IMR-90 (cell line): ENCODE measurements around the gene NKG7. TPM values are rescaled to one million over a fixed set of nuclear protein-coding genes. Genes with fewer than 3 reads are reported as not detected.
A peak's percentile ranks its signal among the peaks of the same experiment; 100 is the strongest.

Experiments used
- ATAC-seq: fragments of 200-7000 bp; cut with Tn5 transposase; 2 replicates; pipeline ENCODE4 v1.9.1; 2020; ENCODE audit warnings: low read depth, mild to moderate bottlenecking, moderate library complexity
- BruUV-seq: library from RNA; stranded (reverse); fragments of 400-500 nt; replicated peaks from 2 replicates; lab custom pipeline; 2021; lab: Mats Ljungman, UMichigan
- CTCF ChIA-PET: fragments of 300-600 bp; formaldehyde crosslinking; extraction: SDS; loops from one replicate; lab custom pipeline; 2021; ENCODE audit warnings: antibody characterized with exemption; lab: Yijun Ruan, JAX
- POLR2A ChIA-PET: fragments of 300-600 bp; sonication (Branson Sonifier 250); formaldehyde crosslinking; loops from one replicate; lab custom pipeline; 2022; ENCODE audit warnings: antibody characterized with exemption; ENCODE audit not compliant: unreplicated experiment; lab: Charles Lee
- DNase-seq: peaks from one replicate; pipeline ENCODE4 v3.0.0; 2013
- H2AFZ ChIP-seq: replicated peaks from 2 replicates; pipeline ENCODE3; 2013; ENCODE audit warnings: low read length, mild to moderate bottlenecking; ENCODE audit not compliant: poor library complexity
- H2AK5ac ChIP-seq: 2 replicates; pipeline ENCODE4 v1.6.1; 2013; ENCODE audit warnings: low read depth, low read length, inconsistent platforms
- H2AK9ac ChIP-seq: replicated peaks from 2 replicates; pipeline ENCODE3; 2013; ENCODE audit warnings: mild to moderate bottlenecking, low read depth, low read length, moderate library complexity; ENCODE audit not compliant: poor library complexity
- H2BK120ac ChIP-seq: 2 replicates; pipeline ENCODE4 v1.6.1; 2013; ENCODE audit warnings: low read depth, low read length, inconsistent platforms
- H2BK15ac ChIP-seq: 3 replicates; pipeline ENCODE4 v1.6.1; 2013; ENCODE audit warnings: low read depth, low read length, inconsistent platforms
- H2BK20ac ChIP-seq: 2 replicates; pipeline ENCODE4 v1.6.1; 2013; ENCODE audit warnings: low read depth, mild to moderate bottlenecking, inconsistent platforms, low read length, moderate library complexity
- H2BK5ac ChIP-seq: 2 replicates; pipeline ENCODE4 v1.6.1; 2013; ENCODE audit warnings: mild to moderate bottlenecking, low read depth, low read length, inconsistent platforms; ENCODE audit not compliant: poor library complexity, severe bottlenecking
- H3K14ac ChIP-seq: replicated peaks from 2 replicates; pipeline ENCODE4 v1.6.1; 2013; ENCODE audit warnings: low read depth, low read length, inconsistent platforms
- H3K18ac ChIP-seq: 2 replicates; pipeline ENCODE4 v1.6.1; 2013; ENCODE audit warnings: low read depth, low read length, control low read depth
- H3K23ac ChIP-seq: 2 replicates; pipeline ENCODE4 v1.6.1; 2013; ENCODE audit warnings: low read depth, low read length, inconsistent platforms
- H3K27ac ChIP-seq: 2 replicates; pipeline ENCODE4 v1.5.1; 2013; ENCODE audit warnings: mild to moderate bottlenecking, control low read depth, low read length; ENCODE audit not compliant: insufficient read depth
- H3K27me3 ChIP-seq: 2 replicates; pipeline ENCODE4 v1.6.1; 2013; ENCODE audit warnings: low read length; ENCODE audit not compliant: control insufficient read depth, insufficient read depth
- H3K36me3 ChIP-seq: 2 replicates; pipeline ENCODE4 v1.6.1; 2013; ENCODE audit warnings: low read length, mixed read lengths; ENCODE audit not compliant: control insufficient read depth, insufficient read depth
- H3K4ac ChIP-seq: 2 replicates; pipeline ENCODE4 v1.6.1; 2013; ENCODE audit warnings: low read depth, low read length, inconsistent platforms
- H3K4me1 ChIP-seq: 2 replicates; pipeline ENCODE4 v1.6.1; 2013; ENCODE audit warnings: low read length, mixed read lengths; ENCODE audit not compliant: control insufficient read depth, insufficient read depth
- H3K4me2 ChIP-seq: 2 replicates; pipeline ENCODE4 v1.6.1; 2013; ENCODE audit warnings: low read depth, mild to moderate bottlenecking, control low read depth, low read length, moderate library complexity
- H3K4me3 ChIP-seq: 2 replicates; pipeline ENCODE4 v1.5.1; 2013; ENCODE audit warnings: low read depth, mild to moderate bottlenecking, control low read depth, low read length, moderate library complexity; ENCODE audit not compliant: insufficient read depth
- H3K56ac ChIP-seq: 2 replicates; pipeline ENCODE4 v1.6.1; 2013; ENCODE audit warnings: low read length, inconsistent platforms; ENCODE audit not compliant: insufficient read depth; ENCODE audit errors: extremely low read depth
- H3K79me1 ChIP-seq, 2 experiments: 2 replicates each; pipeline ENCODE4 v1.6.1; 2013; ENCODE audit warnings: low read length in 2 of 2, inconsistent platforms in 1 of 2, low read depth in 1 of 2
- H3K9ac ChIP-seq: 2 replicates; pipeline ENCODE4 v1.6.1; 2013; ENCODE audit warnings: low read depth, low read length, control low read depth
- H3K9me1 ChIP-seq: 2 replicates; pipeline ENCODE4 v1.6.1; 2013; ENCODE audit warnings: low read length, inconsistent platforms; ENCODE audit not compliant: insufficient read depth
- H3K9me3 ChIP-seq: 2 replicates; pipeline ENCODE4 v1.6.1; 2013; ENCODE audit warnings: low read length; ENCODE audit not compliant: control insufficient read depth, insufficient read depth
- H4K20me1 ChIP-seq: 2 replicates; pipeline ENCODE4 v1.6.1; 2013; ENCODE audit warnings: low read length, inconsistent platforms; ENCODE audit not compliant: insufficient read depth
- H4K5ac ChIP-seq: 2 replicates; pipeline ENCODE4 v1.6.1; 2013; ENCODE audit warnings: mild to moderate bottlenecking, low read depth, low read length, control low read depth
- H4K8ac ChIP-seq, 2 experiments: 2 replicates each; pipeline ENCODE4 v1.6.1; 2013; ENCODE audit warnings: low read depth in 2 of 2, low read length in 2 of 2, control low read depth in 1 of 2, inconsistent platforms in 1 of 2
- H4K91ac ChIP-seq: 2 replicates; pipeline ENCODE4 v1.6.1; 2013; ENCODE audit warnings: low read depth, low read length, inconsistent platforms; ENCODE audit not compliant: insufficient read depth
- CEBPB ChIP-seq: IDR thresholded peaks from 2 replicates; pipeline ENCODE4 v1.6.1; 2012; ENCODE audit warnings: low read depth, low read length, improper control_type of control experiment
- CHD1 ChIP-seq: IDR thresholded peaks from 2 replicates; pipeline ENCODE4 v1.6.1; 2012; ENCODE audit warnings: low read depth, low read length, improper control_type of control experiment
- MAZ ChIP-seq: IDR thresholded peaks from 2 replicates; pipeline ENCODE4 v1.6.1; 2012; ENCODE audit warnings: low read depth, mild to moderate bottlenecking, low read length, improper control_type of control experiment, moderate library complexity, borderline replicate concordance
- RAD21 ChIP-seq: IDR thresholded peaks from 2 replicates; pipeline ENCODE4 v1.6.1; 2012; ENCODE audit warnings: low read length, improper control_type of control experiment
- WGBS, 2 experiments: methylation state at CpG; one replicate each; pipeline versions ENCODE4 v1.1.5 to v1.1.7; 2013; ENCODE audit warnings: missing lambda C conversion rate in 2 of 2; ENCODE audit not compliant: insufficient read length in 1 of 2; ENCODE audit errors: extremely low coverage in 2 of 2; 5-methylcytosine and 5-hydroxymethylcytosine counted together
- dilution Hi-C: fragments of 300-500 bp; cut with HindIII; formaldehyde crosslinking; loops from one replicate; pipeline ENCODE4 v1.14.3; 2018; ENCODE audit warnings: low sequenced_read_pairs; ENCODE audit not compliant: unreplicated experiment
- in situ Hi-C: fragments of 300-500 bp; cut with MboI; formaldehyde crosslinking; loops from 3 replicates; pipeline ENCODE4 v1.14.3; 2019; ENCODE audit warnings: low sequenced_read_pairs, inconsistent platforms, mixed read lengths
- intact Hi-C: fragments of 100-400 bp; cut with micrococcal nuclease; formaldehyde crosslinking; loops from 2 replicates; pipeline ENCODE4 v1.10.0; 2022
- polyA plus RNA-seq, 3 experiments: library from polyadenylated mRNA; depleted of rRNA; stranded (reverse); fragments of >200 nt; gene quantifications; 2 replicates each; pipeline ENCODE4 v1.2.3, GENCODE V29; 2012; ENCODE audit warnings: low replicate concordance in 1 of 3
- total RNA-seq: library from RNA; depleted of rRNA; stranded (reverse); fragments of >200 nt; gene quantifications from 2 replicates; pipeline ENCODE4 v1.2.3, GENCODE V29; 2012
- TF ChIP-seq, protein P1 (sequence below): conservative IDR thresholded peaks from 2 replicates; pipeline ENCODE4 v1.5.1; 2012; ENCODE audit warnings: mild to moderate bottlenecking, low read depth, low read length, improper control_type of control experiment

NKG7 gene
- total and polyA plus RNA-seq, 2 of the 4 experiments (the other 2 are of a cell fraction): not detected

DNA sequence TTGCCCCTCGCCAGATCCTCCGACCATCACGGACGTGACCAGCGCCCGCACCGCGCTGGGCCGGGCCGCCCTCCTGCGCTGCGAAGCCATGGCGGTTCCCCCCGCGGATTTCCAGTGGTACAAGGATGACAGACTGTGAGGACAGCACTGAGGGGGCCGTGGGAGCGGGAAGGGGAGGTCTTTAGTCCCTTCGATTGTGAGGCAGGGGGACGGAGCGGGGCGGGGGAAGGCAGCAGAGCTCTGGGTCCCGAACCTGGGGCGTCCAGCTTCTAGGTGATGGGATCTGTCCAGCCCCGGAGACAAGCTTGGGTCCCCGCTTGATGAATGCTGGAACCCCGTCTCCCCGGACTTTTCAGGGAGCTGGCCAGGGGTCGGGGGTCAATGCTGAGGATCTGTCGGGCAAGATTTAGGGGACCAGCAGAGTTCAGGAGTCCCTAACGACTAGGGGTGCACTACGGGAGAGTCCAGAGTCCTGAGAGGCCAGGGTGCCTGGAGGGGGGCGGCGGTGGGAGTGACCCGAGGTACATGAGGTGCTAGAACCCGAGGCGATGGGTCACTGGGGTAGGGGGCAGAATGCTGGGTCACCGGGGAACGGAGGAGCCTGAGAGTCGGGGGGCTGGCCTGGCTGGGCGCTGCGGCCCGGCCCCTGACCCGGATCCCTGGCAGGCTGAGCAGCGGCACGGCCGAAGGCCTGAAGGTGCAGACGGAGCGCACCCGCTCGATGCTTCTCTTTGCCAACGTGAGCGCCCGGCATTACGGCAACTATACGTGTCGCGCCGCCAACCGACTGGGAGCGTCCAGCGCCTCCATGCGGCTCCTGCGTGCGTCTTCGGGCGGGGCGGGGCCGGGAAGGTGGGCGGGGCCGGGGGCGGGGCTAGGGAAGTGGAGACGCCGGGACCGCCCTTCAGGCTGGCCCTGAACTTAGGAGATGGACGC is 45.1 kb downstream of the NKG7 start:
- dilution Hi-C loops: no loop called here
- H3K9ac ChIP-seq: peak overlapping the region; percentile 15; the same call in 1 of the 2 replicates
- POLR2A ChIA-PET: no interaction called here
- no peak overlapping the region for H3K14ac ChIP-seq
- DNase-seq (peak; percentile 17), ATAC-seq (peak; percentile 91)
- H3K56ac ChIP-seq: no peak overlapping the region
- H3K27me3 ChIP-seq: peaks cover 4% of the 10 kb centered on the region; the same call in 1 of the 2 replicates
- no peak overlapping the region for H2AK9ac ChIP-seq
- no peak overlapping the region for H2BK20ac ChIP-seq
- H4K91ac ChIP-seq: no peak overlapping the region
- no peak overlapping the region for H2AK5ac ChIP-seq
- in situ Hi-C loops: no loop called here
- intact Hi-C loops: no loop called here
- TF ChIP-seq CEBPB (no peak), MAZ (no peak), RAD21 (no peak), CHD1 (no peak)
- TF ChIP-seq, protein P1, sequence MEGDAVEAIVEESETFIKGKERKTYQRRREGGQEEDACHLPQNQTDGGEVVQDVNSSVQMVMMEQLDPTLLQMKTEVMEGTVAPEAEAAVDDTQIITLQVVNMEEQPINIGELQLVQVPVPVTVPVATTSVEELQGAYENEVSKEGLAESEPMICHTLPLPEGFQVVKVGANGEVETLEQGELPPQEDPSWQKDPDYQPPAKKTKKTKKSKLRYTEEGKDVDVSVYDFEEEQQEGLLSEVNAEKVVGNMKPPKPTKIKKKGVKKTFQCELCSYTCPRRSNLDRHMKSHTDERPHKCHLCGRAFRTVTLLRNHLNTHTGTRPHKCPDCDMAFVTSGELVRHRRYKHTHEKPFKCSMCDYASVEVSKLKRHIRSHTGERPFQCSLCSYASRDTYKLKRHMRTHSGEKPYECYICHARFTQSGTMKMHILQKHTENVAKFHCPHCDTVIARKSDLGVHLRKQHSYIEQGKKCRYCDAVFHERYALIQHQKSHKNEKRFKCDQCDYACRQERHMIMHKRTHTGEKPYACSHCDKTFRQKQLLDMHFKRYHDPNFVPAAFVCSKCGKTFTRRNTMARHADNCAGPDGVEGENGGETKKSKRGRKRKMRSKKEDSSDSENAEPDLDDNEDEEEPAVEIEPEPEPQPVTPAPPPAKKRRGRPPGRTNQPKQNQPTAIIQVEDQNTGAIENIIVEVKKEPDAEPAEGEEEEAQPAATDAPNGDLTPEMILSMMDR: 0 out of 2 replicates have a peak, but pooled peaks have one; percentile 11
- H3K4me1 ChIP-seq: no peaks in the 10 kb centered on the region
- no peak overlapping the region for H2BK15ac ChIP-seq
- no peak overlapping the region for H4K5ac ChIP-seq
- BruUV-seq: no TSS peak
- CTCF ChIA-PET: no interaction called here
- no peaks in the 10 kb centered on the region for H4K20me1 ChIP-seq
- H3K23ac ChIP-seq: no peak overlapping the region
- no peaks in the 10 kb centered on the region for H3K9me1 ChIP-seq
- H3K27ac ChIP-seq: no peak overlapping the region
- H3K18ac ChIP-seq: no peak overlapping the region
- peak overlapping the region; percentile 23; the same call in 1 of the 2 replicates for H3K4me3 ChIP-seq
- H2BK5ac ChIP-seq: no peak overlapping the region
- no peak overlapping the region for H4K8ac ChIP-seq
- H3K4ac ChIP-seq: no peak overlapping the region
- H3K4me2 ChIP-seq: peak overlapping the region; percentile 93
- 8% methylated on average over 54 of the region's 75 CpGs; no CpG with 5 or more reads in 1 of the 2 experiments for WGBS, 2 experiments
- H2BK120ac ChIP-seq: no peak overlapping the region
- no peaks in the 10 kb centered on the region for H3K36me3 ChIP-seq
- no peaks in the 10 kb centered on the region for H3K79me1 ChIP-seq
- no peaks in the 10 kb centered on the region for H3K9me3 ChIP-seq
- H2AFZ ChIP-seq: peak overlapping the region; percentile 75
